A549 (cell line): ENCODE results near the gene SH3RF2.

Source experiments
- HOXA7 ChIP-seq: fragments of 250-450 bp; sonication (Bioruptor Pico); IDR thresholded peaks from 2 replicates; pipeline ENCODE4 v1.5.0; 2020; ENCODE audit warnings: mild to moderate bottlenecking, moderate library complexity
- NPAS2 ChIP-seq: fragments of 250-450 bp; sonication (Bioruptor Pico); IDR thresholded peaks from 2 replicates; pipeline ENCODE4 v1.8.0; 2022; ENCODE audit warnings: mild to moderate bottlenecking, moderate library complexity, borderline replicate concordance
- RAD21 ChIP-seq, 2 experiments: fragments of >200 bp in 1 of 2; sonication (Bioruptor Twin) in 1 of 2; formaldehyde crosslinking in 1 of 2; IDR thresholded peaks in 1 of 2; conservative IDR thresholded peaks in 1 of 2; 2 replicates in 1 of 2; 3 replicates in 1 of 2; pipeline ENCODE4 v1.6.1; 2012 to 2018; ENCODE audit warnings: inconsistent platforms in 1 of 2
- SMC3 ChIP-seq: fragments of >200 bp; sonication (Bioruptor Twin); formaldehyde crosslinking; IDR thresholded peaks from 3 replicates; pipeline ENCODE4 v1.6.1; 2018; ENCODE audit warnings: inconsistent platforms
- TF ChIP-seq, protein P1 (sequence below): IDR thresholded peaks from 2 replicates; pipeline ENCODE4 v1.6.1; 2012; ENCODE audit warnings: low read depth, borderline replicate concordance
- TF ChIP-seq, protein P2 (sequence below): fragments of >200 bp; sonication (Bioruptor Twin); formaldehyde crosslinking; IDR thresholded peaks from 3 replicates; pipeline ENCODE4 v1.5.1; 2016
- TF ChIP-seq, protein P3 (sequence below): fragments of 450-650 bp; IDR thresholded peaks from 2 replicates; pipeline ENCODE4 v1.6.1; 2014; ENCODE audit warnings: antibody characterized with exemption
- TF ChIP-seq, protein P4 (sequence below): fragments of 200-600 bp; sonication (generic); IDR thresholded peaks from 2 replicates; pipeline ENCODE4 v1.6.1; 2016; ENCODE audit warnings: antibody characterized with exemption, mild to moderate bottlenecking, moderate library complexity

DNA sequence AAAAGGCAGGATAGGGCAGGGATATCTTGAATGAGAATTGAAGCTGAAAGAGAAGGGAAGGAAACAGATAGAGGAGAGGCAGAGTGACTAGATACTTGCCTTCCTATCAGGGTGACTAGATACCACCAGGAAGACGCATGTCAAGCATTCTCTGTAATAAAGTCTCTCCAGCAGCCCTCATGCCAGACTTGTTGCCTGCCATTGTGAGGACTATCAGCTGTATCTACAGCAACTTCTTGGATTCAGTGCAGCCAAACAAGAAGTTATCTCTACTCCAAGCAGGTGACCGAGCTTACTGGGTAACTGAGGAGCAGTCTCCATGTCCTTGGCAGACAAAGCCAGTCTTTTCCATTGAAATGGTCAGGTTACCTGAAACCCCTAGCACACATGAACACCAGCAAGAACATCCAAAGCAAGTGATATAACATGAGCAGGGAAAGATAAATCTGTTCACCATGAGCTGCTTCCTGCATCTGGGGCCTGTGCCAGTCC, 9.3 kb downstream of the SH3RF2 start:
- TF ChIP-seq, protein P1, sequence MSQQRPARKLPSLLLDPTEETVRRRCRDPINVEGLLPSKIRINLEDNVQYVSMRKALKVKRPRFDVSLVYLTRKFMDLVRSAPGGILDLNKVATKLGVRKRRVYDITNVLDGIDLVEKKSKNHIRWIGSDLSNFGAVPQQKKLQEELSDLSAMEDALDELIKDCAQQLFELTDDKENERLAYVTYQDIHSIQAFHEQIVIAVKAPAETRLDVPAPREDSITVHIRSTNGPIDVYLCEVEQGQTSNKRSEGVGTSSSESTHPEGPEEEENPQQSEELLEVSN = no peak
- TF ChIP-seq, protein P2, sequence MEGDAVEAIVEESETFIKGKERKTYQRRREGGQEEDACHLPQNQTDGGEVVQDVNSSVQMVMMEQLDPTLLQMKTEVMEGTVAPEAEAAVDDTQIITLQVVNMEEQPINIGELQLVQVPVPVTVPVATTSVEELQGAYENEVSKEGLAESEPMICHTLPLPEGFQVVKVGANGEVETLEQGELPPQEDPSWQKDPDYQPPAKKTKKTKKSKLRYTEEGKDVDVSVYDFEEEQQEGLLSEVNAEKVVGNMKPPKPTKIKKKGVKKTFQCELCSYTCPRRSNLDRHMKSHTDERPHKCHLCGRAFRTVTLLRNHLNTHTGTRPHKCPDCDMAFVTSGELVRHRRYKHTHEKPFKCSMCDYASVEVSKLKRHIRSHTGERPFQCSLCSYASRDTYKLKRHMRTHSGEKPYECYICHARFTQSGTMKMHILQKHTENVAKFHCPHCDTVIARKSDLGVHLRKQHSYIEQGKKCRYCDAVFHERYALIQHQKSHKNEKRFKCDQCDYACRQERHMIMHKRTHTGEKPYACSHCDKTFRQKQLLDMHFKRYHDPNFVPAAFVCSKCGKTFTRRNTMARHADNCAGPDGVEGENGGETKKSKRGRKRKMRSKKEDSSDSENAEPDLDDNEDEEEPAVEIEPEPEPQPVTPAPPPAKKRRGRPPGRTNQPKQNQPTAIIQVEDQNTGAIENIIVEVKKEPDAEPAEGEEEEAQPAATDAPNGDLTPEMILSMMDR = no peak
- TF ChIP-seq RAD21 (conservative IDR thresholded peaks at IDR 0.05 in 1 of 2, IDR thresholded peaks at IDR 0.05 in 1 of 2) (no peak), HOXA7 (CRISPR knock-in tag) (no peak), SMC3 (no peak), NPAS2 (CRISPR knock-in tag) (no peak)
- TF ChIP-seq, protein P3, sequence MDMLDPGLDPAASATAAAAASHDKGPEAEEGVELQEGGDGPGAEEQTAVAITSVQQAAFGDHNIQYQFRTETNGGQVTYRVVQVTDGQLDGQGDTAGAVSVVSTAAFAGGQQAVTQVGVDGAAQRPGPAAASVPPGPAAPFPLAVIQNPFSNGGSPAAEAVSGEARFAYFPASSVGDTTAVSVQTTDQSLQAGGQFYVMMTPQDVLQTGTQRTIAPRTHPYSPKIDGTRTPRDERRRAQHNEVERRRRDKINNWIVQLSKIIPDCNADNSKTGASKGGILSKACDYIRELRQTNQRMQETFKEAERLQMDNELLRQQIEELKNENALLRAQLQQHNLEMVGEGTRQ = no peak
- TF ChIP-seq, protein P4, sequence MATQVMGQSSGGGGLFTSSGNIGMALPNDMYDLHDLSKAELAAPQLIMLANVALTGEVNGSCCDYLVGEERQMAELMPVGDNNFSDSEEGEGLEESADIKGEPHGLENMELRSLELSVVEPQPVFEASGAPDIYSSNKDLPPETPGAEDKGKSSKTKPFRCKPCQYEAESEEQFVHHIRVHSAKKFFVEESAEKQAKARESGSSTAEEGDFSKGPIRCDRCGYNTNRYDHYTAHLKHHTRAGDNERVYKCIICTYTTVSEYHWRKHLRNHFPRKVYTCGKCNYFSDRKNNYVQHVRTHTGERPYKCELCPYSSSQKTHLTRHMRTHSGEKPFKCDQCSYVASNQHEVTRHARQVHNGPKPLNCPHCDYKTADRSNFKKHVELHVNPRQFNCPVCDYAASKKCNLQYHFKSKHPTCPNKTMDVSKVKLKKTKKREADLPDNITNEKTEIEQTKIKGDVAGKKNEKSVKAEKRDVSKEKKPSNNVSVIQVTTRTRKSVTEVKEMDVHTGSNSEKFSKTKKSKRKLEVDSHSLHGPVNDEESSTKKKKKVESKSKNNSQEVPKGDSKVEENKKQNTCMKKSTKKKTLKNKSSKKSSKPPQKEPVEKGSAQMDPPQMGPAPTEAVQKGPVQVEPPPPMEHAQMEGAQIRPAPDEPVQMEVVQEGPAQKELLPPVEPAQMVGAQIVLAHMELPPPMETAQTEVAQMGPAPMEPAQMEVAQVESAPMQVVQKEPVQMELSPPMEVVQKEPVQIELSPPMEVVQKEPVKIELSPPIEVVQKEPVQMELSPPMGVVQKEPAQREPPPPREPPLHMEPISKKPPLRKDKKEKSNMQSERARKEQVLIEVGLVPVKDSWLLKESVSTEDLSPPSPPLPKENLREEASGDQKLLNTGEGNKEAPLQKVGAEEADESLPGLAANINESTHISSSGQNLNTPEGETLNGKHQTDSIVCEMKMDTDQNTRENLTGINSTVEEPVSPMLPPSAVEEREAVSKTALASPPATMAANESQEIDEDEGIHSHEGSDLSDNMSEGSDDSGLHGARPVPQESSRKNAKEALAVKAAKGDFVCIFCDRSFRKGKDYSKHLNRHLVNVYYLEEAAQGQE = no peak
